ENCODE data around the gene CTDP1. TPM values are rescaled to one million over a fixed set of nuclear protein-coding genes. Genes with fewer than 3 reads are reported as not detected.
A peak's percentile ranks its signal among the peaks of the same experiment; 100 is the strongest.

Gene CTDP1
- total RNA-seq, 3 donors from 2014 or later = 15.0 to 21.0 (median 19.9) TPM

DNA sequence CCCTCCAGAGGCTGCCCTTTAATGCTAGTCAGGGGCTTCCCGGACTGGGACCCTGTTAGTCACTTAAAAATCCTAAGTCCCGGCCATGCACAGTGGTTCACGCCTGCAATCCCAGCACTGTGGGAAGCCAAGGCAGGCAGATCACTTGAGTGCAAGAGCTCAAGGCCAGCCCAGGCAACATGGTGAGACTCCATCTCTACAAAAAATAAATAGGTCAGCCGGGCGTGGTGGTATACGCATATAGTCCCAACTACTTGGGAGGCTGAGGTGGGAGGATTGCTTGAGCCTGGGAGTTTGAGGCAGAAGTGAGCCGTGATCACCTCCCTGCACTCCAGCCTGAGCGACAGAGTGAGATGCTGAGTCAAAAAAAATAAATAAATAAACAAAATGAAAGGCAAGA lies 100.9 kb downstream of the CTDP1 start:
- peaks cover 0 to 45% of the 10 kb centered on the region in 2 donors for H3K27me3 ChIP-seq
- DNase-seq (ENCODE audit: low spot score in 2 of 2) = no peak
- TF ChIP-seq, protein P1, sequence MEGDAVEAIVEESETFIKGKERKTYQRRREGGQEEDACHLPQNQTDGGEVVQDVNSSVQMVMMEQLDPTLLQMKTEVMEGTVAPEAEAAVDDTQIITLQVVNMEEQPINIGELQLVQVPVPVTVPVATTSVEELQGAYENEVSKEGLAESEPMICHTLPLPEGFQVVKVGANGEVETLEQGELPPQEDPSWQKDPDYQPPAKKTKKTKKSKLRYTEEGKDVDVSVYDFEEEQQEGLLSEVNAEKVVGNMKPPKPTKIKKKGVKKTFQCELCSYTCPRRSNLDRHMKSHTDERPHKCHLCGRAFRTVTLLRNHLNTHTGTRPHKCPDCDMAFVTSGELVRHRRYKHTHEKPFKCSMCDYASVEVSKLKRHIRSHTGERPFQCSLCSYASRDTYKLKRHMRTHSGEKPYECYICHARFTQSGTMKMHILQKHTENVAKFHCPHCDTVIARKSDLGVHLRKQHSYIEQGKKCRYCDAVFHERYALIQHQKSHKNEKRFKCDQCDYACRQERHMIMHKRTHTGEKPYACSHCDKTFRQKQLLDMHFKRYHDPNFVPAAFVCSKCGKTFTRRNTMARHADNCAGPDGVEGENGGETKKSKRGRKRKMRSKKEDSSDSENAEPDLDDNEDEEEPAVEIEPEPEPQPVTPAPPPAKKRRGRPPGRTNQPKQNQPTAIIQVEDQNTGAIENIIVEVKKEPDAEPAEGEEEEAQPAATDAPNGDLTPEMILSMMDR (IDR thresholded peaks at IDR 0.05) = no peak
- TF ChIP-seq POLR2A (IDR thresholded peaks at IDR 0.05) (no peak), POLR2AphosphoS5 (IDR thresholded peaks at IDR 0.05) (no peak)

DNA sequence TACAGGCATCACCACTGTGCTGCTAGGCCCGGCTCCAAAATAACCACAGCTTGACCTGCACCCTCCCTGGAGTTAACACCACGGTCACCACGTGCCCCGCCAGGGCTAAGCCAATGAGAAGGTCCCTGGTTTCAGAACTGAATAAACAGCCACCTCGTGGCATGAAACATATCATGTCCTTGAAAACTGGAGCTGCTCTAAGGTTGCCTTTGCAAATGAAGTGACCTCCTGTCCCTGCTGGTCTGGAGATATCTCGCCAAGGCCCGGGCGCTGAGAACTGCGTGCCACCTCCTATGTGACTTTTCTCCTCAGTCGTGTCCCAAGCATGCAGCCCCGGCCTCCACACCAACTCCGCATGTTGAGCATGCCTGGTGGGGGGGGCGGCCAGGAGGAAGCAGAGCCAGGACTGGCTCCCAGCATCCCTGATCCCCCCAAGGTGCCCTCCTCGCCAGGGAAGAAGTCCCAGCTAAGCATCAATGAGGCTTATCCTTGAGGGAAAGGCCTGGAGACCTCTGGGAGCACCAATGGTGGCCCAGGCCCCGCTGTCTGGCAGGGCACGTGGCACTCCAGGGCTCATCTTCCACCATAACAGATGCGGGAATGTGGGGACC lies 101.8 kb downstream of the CTDP1 start:
- Histone ChIP-seq H3K36me3 (no peaks in the 10 kb centered on the region), H3K4me1 (no peaks in the 10 kb centered on the region), H3K4me3 (no peak overlapping the region), H3K9me3 (no peaks in the 10 kb centered on the region), H3K27me3 (peaks cover 0 to 46% of the 10 kb centered on the region in 2 donors), H3K27ac (no peak overlapping the region)
- no peak for TF ChIP-seq POLR2AphosphoS5 (IDR thresholded peaks at IDR 0.05)
- no peak for DNase-seq (ENCODE audit: low spot score in 2 of 2)
- intact Hi-C loops (cut with DNase I; ENCODE audit: low total_unique reads) = no loop called here

More for the DNA sequence above, 100.9 kb downstream of the CTDP1 start:
- H3K9me3 ChIP-seq = no peaks in the 10 kb centered on the region
- H3K4me3 ChIP-seq = no peak overlapping the region
- no peaks in the 10 kb centered on the region for H3K36me3 ChIP-seq
- no peak overlapping the region for H3K27ac ChIP-seq
- H3K4me1 ChIP-seq = no peaks in the 10 kb centered on the region
- intact Hi-C loops (cut with DNase I; ENCODE audit: low total_unique reads) = no loop called here

DNA sequence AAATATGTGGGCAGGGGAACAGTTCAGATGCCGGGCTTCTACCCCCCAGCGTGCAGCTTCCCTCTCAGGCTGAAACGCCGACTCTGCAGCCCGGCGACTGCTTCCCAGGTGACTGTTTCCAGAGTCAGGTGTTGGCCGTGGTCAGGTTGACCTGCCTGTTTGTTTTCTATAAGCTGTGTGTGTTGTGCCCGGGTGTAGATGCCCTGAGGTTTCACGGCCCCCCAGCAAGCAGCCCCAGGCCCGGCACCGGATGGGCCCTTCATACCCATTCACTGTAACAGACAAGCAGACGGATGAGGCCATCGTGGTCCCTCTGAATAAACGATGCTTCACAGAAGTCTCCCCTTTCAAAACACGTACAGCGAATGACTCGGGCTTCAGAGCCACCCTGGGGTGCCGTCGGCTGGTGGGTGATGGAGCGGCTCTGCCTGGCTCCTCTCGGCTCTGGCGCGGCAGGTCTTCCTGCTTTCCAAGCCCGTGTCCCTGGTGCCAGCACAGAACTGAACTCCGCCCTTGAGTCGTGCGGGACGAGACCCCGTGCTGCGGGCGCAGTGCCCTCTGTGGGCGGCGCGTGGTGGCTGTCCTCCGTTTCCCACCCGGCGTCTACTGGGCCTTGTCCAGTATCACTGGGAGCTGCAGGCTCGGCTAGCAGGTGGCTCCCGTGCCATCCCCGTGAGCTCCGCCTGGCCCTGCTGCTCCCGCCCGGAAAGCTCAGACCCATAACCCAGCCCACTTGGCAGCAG lies 103.1 kb downstream of the CTDP1 start:
- peaks cover 0 to 1% of the 10 kb centered on the region in 2 donors for H3K4me1 ChIP-seq
- TF ChIP-seq POLR2AphosphoS5 (IDR thresholded peaks at IDR 0.05) = no peak
- TF ChIP-seq, protein P1 (IDR thresholded peaks at IDR 0.05) = no peak
- TF ChIP-seq POLR2A (IDR thresholded peaks at IDR 0.05) = no peak
- no peak overlapping the region for H3K4me3 ChIP-seq
- H3K9me3 ChIP-seq = no peaks in the 10 kb centered on the region
- peaks cover 0 to 48% of the 10 kb centered on the region in 2 donors for H3K27me3 ChIP-seq
- no peak overlapping the region for H3K27ac ChIP-seq
- H3K36me3 ChIP-seq = no peaks in the 10 kb centered on the region
- intact Hi-C loops (cut with DNase I; ENCODE audit: low total_unique reads) = no loop called here
- no peak for DNase-seq (ENCODE audit: low spot score in 2 of 2)

DNA sequence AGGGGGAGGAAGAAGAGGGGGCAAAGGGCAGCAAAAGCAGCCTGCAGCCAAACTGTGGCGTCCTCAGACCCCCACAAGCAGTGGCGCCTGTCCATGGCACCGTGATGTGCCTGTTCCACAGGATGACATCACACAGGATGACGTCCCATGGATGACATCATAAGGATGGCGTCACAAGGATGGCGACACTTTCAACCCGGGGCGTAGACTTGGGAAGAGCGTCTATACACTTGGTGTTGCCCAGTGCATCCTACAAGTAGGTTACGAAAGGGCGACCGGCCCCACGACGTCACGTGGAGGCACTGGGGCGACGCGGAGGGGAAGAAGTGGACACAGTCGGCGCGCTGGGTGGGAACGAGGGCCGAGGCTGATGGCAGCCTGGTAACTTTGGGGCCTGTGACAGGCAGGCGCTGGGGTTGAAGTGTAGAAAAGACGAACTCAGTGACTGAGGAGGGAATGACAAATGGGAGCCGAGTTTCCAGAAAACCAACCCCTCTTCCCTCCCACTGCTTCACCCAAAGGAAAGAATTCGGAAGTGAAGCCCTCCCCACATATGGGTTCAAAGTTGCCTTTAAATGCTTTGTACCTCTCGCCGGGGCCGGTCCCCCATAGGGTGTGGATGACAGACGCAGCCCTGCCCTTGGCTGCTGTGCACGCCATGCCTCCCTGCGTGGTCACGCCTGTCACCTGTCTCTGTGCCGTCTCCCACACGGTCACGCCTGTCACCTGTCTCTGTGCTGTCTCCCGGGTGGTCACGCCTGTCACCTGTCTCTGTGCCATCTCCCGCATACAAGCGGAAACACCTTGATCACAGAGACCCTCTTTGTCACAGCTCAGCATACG lies 104.7 kb downstream of the CTDP1 start:
- Histone ChIP-seq H3K9me3 (no peaks in the 10 kb centered on the region), H3K27me3 (peaks cover 6 to 63% of the 10 kb centered on the region in 2 donors), H3K27ac (no peak overlapping the region), H3K4me3 (no peak overlapping the region), H3K36me3 (no peaks in the 10 kb centered on the region), H3K4me1 (peaks cover 0 to 7% of the 10 kb centered on the region in 2 donors)
- DNase-seq (ENCODE audit: low spot score in 2 of 2) = peak in 1 of 2 donors; percentile 44
- intact Hi-C loops (cut with DNase I; ENCODE audit: low total_unique reads) = no loop called here
- TF ChIP-seq, protein P1 (IDR thresholded peaks at IDR 0.05) = no peak
- TF ChIP-seq POLR2AphosphoS5 (IDR thresholded peaks at IDR 0.05) (no peak), POLR2A (IDR thresholded peaks at IDR 0.05) (no peak)

DNA sequence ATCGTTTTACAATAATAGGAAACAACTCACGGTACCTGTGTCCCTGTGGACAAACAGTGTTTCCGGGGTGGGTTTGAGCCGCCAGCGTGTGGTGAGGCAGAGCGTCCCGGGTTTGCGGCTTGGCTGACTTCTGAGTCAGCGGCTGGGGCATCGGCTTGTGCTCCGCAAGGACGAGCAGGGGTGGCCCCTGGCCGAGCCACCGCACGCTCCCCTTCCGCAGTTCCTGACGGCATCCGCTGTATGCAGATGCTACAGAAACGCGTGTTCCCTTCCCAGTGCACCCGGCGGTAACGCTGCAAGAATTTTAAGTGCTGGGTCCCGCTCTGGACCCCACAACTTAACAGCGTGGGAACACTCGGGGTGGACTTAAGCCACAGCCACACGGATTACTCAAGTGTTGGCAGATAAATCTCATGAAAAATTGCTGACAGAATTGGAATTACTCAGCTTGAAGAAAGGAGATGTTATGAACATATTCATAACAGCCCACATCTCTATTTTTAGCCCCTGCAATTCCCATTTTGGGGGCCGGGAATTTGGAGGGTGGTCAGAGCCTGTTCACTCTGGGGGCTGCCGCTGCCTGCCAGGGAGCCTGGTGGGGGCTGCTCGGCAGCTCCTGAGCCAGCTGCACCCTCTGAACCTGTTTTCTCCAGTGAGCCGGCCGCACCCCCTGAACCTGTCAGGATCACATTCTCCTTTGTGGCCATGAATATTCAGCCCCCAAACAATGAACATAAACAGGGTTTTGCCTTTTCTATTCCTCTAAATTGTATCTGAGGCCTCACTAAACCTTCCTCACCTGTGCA lies 105.6 kb downstream of the CTDP1 start:
- Histone ChIP-seq H3K4me3 (no peak overlapping the region), H3K4me1 (peaks cover 0 to 7% of the 10 kb centered on the region in 2 donors), H3K27ac (no peak overlapping the region), H3K36me3 (no peaks in the 10 kb centered on the region), H3K9me3 (no peaks in the 10 kb centered on the region), H3K27me3 (peaks cover 6 to 67% of the 10 kb centered on the region in 2 donors)
- no peak for DNase-seq (ENCODE audit: low spot score in 2 of 2)
- TF ChIP-seq POLR2A (IDR thresholded peaks at IDR 0.05) (no peak), POLR2AphosphoS5 (IDR thresholded peaks at IDR 0.05) (no peak)
- TF ChIP-seq, protein P1 (IDR thresholded peaks at IDR 0.05) = no peak
- intact Hi-C loops (cut with DNase I; ENCODE audit: low total_unique reads) = no loop called here
